ENCODE measurements around the gene FXYD2.

DNA sequence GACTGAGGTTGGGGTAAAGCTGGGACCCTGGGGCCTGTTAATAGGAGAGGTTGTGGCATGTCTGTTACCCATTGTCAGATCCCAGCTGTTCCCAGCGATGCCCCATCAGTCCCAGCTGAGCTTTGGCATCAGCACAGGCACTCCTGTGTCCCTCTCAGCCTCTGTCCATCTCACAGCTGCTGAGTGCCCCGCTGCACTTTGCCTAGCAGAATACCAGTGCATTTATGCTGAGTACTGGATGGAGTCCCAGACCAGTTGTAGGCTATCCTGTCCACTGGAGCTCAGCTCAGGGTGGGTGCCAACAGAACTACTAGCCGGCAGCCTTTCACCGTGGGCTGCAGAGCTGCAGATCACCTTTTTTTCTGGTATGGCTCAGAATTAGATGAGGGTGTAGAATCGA lies 42.0 kb upstream of the FXYD2 start:
- TF ChIP-seq RAD21 (IDR thresholded peaks at IDR 0.05; ENCODE audit: low read depth), result no peak
- no peak for TF ChIP-seq FOXM1 (IDR thresholded peaks at IDR 0.05; ENCODE audit: borderline replicate concordance, low read depth)
- no peak for TF ChIP-seq EGR1 (IDR thresholded peaks at IDR 0.05)
- TF ChIP-seq CEBPB (IDR thresholded peaks at IDR 0.05), result no peak
- no peak for TF ChIP-seq TEAD4 (IDR thresholded peaks at IDR 0.05)
- TF ChIP-seq EP300 (IDR thresholded peaks at IDR 0.05; ENCODE audit: borderline replicate concordance), result no peak
- TF ChIP-seq TCF12 (IDR thresholded peaks at IDR 0.05; ENCODE audit: low read depth), result no peak
- TF ChIP-seq, protein P1, sequence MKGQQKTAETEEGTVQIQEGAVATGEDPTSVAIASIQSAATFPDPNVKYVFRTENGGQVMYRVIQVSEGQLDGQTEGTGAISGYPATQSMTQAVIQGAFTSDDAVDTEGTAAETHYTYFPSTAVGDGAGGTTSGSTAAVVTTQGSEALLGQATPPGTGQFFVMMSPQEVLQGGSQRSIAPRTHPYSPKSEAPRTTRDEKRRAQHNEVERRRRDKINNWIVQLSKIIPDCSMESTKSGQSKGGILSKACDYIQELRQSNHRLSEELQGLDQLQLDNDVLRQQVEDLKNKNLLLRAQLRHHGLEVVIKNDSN (IDR thresholded peaks at IDR 0.05), result no peak
- no peak for TF ChIP-seq REST (IDR thresholded peaks at IDR 0.05; ENCODE audit: low read depth)
- TF ChIP-seq YY1 (IDR thresholded peaks at IDR 0.05; ENCODE audit: low read depth), result no peak
- no peak for TF ChIP-seq NFIC (IDR thresholded peaks at IDR 0.05)
- no peak for TF ChIP-seq TAF1 (IDR thresholded peaks at IDR 0.05; ENCODE audit: low read depth)
- TF ChIP-seq, protein P2, sequence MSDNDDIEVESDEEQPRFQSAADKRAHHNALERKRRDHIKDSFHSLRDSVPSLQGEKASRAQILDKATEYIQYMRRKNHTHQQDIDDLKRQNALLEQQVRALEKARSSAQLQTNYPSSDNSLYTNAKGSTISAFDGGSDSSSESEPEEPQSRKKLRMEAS (IDR thresholded peaks at IDR 0.05), result no peak
